Endothelial cell (in vitro differentiated cells): ENCODE results near the gene KRTAP2-1. TPM values are rescaled to one million over a fixed set of nuclear protein-coding genes. Genes with fewer than 3 reads are reported as not detected.

Experiments used
- DNase-seq: peaks from one replicate; pipeline ENCODE4 v3.0.0; 2021; ENCODE audit warnings: low spot score
- H3K27ac Mint-ChIP-seq: one replicate; pipeline ENCODE4 v1.8.0; 2021; ENCODE audit warnings: mixed read lengths, inconsistent platforms; ENCODE audit not compliant: unreplicated experiment
- H3K27me3 Mint-ChIP-seq: one replicate; pipeline ENCODE4 v1.8.0; 2021; ENCODE audit warnings: mild to moderate bottlenecking, moderate library complexity, mixed read lengths, inconsistent platforms; ENCODE audit not compliant: unreplicated experiment
- H3K36me3 Mint-ChIP-seq: one replicate; pipeline ENCODE4 v1.8.0; 2021; ENCODE audit warnings: mild to moderate bottlenecking, low read depth, mixed read lengths, inconsistent platforms; ENCODE audit not compliant: unreplicated experiment
- H3K4me1 Mint-ChIP-seq: one replicate; pipeline ENCODE4 v1.8.0; 2021; ENCODE audit warnings: mild to moderate bottlenecking, mixed read lengths, inconsistent platforms; ENCODE audit not compliant: unreplicated experiment
- H3K4me3 Mint-ChIP-seq: one replicate; pipeline ENCODE4 v1.8.0; 2021; ENCODE audit warnings: mild to moderate bottlenecking, mixed read lengths, inconsistent platforms; ENCODE audit not compliant: unreplicated experiment
- H3K9me3 Mint-ChIP-seq: one replicate; pipeline ENCODE4 v1.8.0; 2021; ENCODE audit warnings: mixed read lengths, inconsistent platforms; ENCODE audit not compliant: unreplicated experiment
- CTCF ChIP-seq: fragments of 200-600 bp; sonication (generic); IDR thresholded peaks from one replicate; pipeline ENCODE4 v1.5.0; 2021; ENCODE audit warnings: antibody characterized with exemption; ENCODE audit not compliant: unreplicated experiment
- total RNA-seq: library from RNA; stranded (reverse); fragmentation: NEBNext Ultra II Directional; extraction: Animal tissue kit (Norgen Biotek cat#: 25700); gene quantifications from one replicate; pipeline ENCODE4 v1.2.1, GENCODE V29; 2021; ENCODE audit not compliant: unreplicated experiment

KRTAP2-1 gene
- total RNA-seq, 1 donor from 2014 or later, result not detected

- no peaks in the 10 kb centered on the region for H3K9me3 Mint-ChIP-seq
- DNase-seq, result no peak
- H3K4me1 Mint-ChIP-seq, result no peaks in the 10 kb centered on the region
- H3K27ac Mint-ChIP-seq, result no peak overlapping the region
- no peak overlapping the region for H3K4me3 Mint-ChIP-seq
- no peaks in the 10 kb centered on the region for H3K36me3 Mint-ChIP-seq
- TF ChIP-seq CTCF, result no peak
- H3K27me3 Mint-ChIP-seq, result no peaks in the 10 kb centered on the region
Measured at GRCh38 chr17:41009301-41009760, 37.8 kb downstream of the KRTAP2-1 start.

- H3K9me3 Mint-ChIP-seq, result no peaks in the 10 kb centered on the region
- H3K27me3 Mint-ChIP-seq, result no peaks in the 10 kb centered on the region
- H3K4me3 Mint-ChIP-seq, result no peak within 1 kb of the TSS
- no peak for DNase-seq
- H3K27ac Mint-ChIP-seq, result no peak within 1 kb of the TSS
- H3K36me3 Mint-ChIP-seq, result no peaks in the 10 kb centered on the region
- TF ChIP-seq CTCF, result no peak
- no peaks in the 10 kb centered on the region for H3K4me1 Mint-ChIP-seq
Measured at GRCh38 chr17:41008811-41009210, 38.3 kb downstream of the KRTAP2-1 start, which contains the start of gene KRTAP3-1. Gene KRTAP3-1, minus strand, starts transcription at chr17:41009128. Its CDS starts 54 bp downstream, at chr17:41009074.

- no peaks in the 10 kb centered on the region for H3K9me3 Mint-ChIP-seq
- no peaks in the 10 kb centered on the region for H3K36me3 Mint-ChIP-seq
- H3K4me1 Mint-ChIP-seq, result no peaks in the 10 kb centered on the region
- H3K27me3 Mint-ChIP-seq, result peaks cover 2% of the 10 kb centered on the region
- H3K27ac Mint-ChIP-seq, result no peak overlapping the region
- no peak overlapping the region for H3K4me3 Mint-ChIP-seq
- TF ChIP-seq CTCF, result no peak
- DNase-seq, result no peak
Measured at GRCh38 chr17:41004397-41004796, 42.7 kb downstream of the KRTAP2-1 start.

GRCh38 chr17:41003926-41004325, 43.2 kb downstream of the KRTAP2-1 start:
- peaks cover 2% of the 10 kb centered on the region for H3K27me3 Mint-ChIP-seq
- no peak overlapping the region for H3K4me3 Mint-ChIP-seq
- H3K4me1 Mint-ChIP-seq, result no peaks in the 10 kb centered on the region
- H3K36me3 Mint-ChIP-seq, result no peaks in the 10 kb centered on the region
- DNase-seq, result no peak
- no peak for TF ChIP-seq CTCF
- no peaks in the 10 kb centered on the region for H3K9me3 Mint-ChIP-seq
- H3K27ac Mint-ChIP-seq, result no peak overlapping the region

GRCh38 chr17:41002814-41003213, 44.3 kb downstream of the KRTAP2-1 start:
- Mint-ChIP-seq H3K9me3 (no peaks in the 10 kb centered on the region), H3K36me3 (no peaks in the 10 kb centered on the region), H3K4me1 (no peaks in the 10 kb centered on the region), H3K4me3 (no peak overlapping the region), H3K27ac (no peak overlapping the region), H3K27me3 (peaks cover 2% of the 10 kb centered on the region)
- DNase-seq, result no peak
- TF ChIP-seq CTCF, result no peak
